ENCODE measurements around the gene NEGR1.

Gene NEGR1

DNA sequence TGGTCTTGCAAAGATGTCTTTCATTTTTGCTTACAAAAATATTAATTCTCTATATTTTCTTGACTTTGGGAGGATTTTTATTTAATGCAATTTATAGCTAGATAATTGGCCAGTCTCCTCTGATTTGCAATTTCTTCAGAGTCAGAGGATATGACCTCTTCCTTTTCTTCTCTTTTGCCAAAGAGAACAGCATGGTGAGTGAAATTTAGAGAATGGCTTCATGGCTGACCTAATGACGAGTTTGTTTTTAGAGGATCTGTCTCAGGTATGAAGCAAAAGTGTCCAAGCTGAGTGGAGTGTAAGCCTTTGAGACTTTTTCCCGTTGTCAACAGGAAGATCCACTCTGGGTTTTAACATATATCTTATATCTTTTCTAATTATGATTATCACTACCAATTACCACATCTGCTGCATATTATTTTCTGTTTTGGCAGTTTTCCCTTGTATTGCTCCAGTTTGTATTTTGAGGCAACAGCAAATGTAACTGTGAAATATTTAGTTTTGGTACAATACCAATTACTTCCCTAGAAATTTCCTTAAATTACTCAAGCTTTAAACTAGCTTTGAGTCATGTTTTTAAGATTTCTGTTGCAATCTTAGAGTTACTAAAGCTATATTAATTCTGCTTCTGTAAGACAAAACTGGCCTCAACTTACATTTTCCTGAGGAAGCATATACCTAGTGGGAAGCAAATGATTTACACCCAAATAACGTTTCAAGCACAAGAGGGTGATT, 868.7 kb downstream of the NEGR1 start:
- no peak for DNase-seq (ENCODE audit: low read depth, low spot score)
- CTCF ChIA-PET: no interaction called here
- TF ChIP-seq, protein P1, sequence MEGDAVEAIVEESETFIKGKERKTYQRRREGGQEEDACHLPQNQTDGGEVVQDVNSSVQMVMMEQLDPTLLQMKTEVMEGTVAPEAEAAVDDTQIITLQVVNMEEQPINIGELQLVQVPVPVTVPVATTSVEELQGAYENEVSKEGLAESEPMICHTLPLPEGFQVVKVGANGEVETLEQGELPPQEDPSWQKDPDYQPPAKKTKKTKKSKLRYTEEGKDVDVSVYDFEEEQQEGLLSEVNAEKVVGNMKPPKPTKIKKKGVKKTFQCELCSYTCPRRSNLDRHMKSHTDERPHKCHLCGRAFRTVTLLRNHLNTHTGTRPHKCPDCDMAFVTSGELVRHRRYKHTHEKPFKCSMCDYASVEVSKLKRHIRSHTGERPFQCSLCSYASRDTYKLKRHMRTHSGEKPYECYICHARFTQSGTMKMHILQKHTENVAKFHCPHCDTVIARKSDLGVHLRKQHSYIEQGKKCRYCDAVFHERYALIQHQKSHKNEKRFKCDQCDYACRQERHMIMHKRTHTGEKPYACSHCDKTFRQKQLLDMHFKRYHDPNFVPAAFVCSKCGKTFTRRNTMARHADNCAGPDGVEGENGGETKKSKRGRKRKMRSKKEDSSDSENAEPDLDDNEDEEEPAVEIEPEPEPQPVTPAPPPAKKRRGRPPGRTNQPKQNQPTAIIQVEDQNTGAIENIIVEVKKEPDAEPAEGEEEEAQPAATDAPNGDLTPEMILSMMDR (IDR thresholded peaks at IDR 0.05; ENCODE audit: insufficient read depth, low read length, missing control alignments): no peak
- H3K4me3 ChIP-seq (ENCODE audit: low read depth, low read length): no peak overlapping the region
- POLR2A ChIA-PET: interaction anchor here (0.6 kb wide), 1 partner anchor 106 kb away, joined by 3 read pairs; no protein-coding TSS in a partner anchor

DNA sequence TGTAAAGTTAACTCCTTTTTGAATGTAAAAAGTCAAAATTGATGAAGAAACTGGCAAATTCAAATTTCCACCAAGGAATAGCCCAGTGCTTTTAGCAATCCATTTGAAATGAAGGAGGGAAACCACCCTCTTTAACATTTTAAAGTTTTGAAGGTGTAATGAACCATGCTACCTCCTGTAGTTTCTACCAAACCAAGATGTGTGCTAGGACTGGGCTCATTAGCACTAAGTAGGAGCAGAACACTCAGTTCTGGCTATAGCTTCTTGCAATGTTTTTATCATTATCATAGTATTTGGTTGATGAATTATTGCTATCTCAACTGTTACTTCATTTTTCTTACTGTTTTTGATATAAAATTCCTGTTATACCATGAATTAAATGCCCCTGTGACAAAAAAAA, 882.3 kb downstream of the NEGR1 start:
- POLR2A ChIA-PET: no interaction called here
- CTCF ChIA-PET: no interaction called here
- DNase-seq (ENCODE audit: low read depth, low spot score): no peak
- no peak overlapping the region for H3K4me3 ChIP-seq (ENCODE audit: low read depth, low read length)
- TF ChIP-seq, protein P1 (IDR thresholded peaks at IDR 0.05; ENCODE audit: insufficient read depth, low read length, missing control alignments): no peak

DNA sequence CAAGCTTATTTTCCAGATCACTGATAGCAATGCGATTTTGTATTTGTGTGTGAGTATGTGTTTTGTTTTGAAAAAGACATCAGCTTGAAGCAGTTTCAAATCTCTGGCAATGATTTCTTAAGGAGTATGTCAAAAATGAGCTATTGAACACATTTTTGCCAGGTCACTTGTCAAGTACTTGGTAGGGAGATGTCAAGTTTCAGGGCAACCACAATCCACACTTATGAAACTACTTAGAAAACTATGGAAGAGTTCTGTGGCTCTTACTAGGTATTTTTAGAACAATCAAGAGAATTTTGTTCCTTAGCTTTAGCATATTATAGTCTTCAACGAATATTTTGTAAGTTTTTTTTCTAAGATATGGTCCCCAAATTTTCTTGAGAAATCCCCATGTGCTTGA, 882.7 kb downstream of the NEGR1 start:
- no peak for DNase-seq (ENCODE audit: low read depth, low spot score)
- TF ChIP-seq, protein P1 (IDR thresholded peaks at IDR 0.05; ENCODE audit: insufficient read depth, low read length, missing control alignments): no peak
- POLR2A ChIA-PET: no interaction called here
- CTCF ChIA-PET: no interaction called here
- H3K4me3 ChIP-seq (ENCODE audit: low read depth, low read length): no peak overlapping the region

DNA sequence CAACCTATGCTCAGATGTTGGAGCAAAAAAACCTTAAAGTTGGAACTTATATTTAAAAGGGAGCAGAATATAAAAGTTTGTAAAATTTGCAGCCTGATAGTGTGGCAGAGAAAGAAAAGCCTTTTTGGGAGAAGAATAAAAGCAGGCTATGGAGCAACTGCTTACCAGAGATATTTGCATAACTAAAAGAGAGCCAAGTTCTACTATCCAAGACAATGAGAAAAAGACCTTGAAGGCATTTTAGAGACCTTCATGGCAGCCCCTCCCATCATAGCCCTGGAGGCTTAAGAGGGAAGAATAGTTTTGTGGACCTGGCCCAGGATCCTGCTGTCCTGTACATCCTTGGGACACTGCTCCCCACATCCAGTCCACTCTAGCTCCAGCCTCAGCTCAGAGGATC, 889.0 kb downstream of the NEGR1 start:
- H3K4me3 ChIP-seq (ENCODE audit: low read depth, low read length): no peak overlapping the region
- TF ChIP-seq, protein P1 (IDR thresholded peaks at IDR 0.05; ENCODE audit: insufficient read depth, low read length, missing control alignments): no peak
- ChIA-PET CTCF (no interaction called here), POLR2A (no interaction called here)
- no peak for DNase-seq (ENCODE audit: low read depth, low spot score)

DNA sequence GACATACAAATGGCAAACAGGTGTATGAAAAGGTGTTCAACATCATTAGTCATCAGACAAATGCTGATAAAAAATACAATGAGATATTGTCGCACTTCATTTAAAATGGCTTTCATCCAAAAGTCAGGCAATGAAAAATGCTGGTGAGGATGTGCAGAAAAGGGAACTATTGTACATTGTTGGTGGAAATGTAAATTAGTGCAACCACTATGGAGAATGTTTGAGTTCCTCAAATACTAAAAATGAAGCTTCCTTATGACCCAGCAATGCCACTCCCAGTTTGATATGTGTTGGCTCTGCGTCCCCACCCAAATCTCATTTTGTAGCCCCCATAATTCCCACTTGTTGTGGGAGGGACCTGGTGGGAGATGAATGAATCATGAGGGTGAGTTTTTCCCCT, 891.8 kb downstream of the NEGR1 start:
- no peak for DNase-seq (ENCODE audit: low read depth, low spot score)
- CTCF ChIA-PET: no interaction called here
- H3K4me3 ChIP-seq (ENCODE audit: low read depth, low read length): no peak overlapping the region
- POLR2A ChIA-PET: no interaction called here
- TF ChIP-seq, protein P1 (IDR thresholded peaks at IDR 0.05; ENCODE audit: insufficient read depth, low read length, missing control alignments): no peak

DNA sequence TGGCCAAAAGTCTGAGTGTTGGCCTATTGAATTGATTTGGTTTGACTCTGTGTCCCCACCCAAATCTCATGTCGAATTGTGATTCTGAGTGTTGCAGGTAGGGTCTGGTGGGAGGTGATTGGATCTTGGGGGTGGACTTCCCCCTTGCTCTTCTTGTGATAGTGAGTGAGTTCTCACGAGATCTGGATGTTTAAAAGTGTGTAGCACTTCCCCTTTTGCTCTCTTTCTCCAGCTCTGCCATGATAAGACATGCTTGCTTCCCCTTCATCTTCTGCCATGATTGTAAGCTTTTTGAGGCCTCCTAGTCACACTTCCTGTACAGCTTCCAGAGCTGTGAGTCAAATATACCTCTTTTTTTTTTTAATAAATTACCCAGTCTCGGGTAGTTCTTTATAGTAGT, 904.5 kb downstream of the NEGR1 start:
- ChIA-PET CTCF (no interaction called here), POLR2A (no interaction called here)
- no peak for DNase-seq (ENCODE audit: low read depth, low spot score)
- TF ChIP-seq, protein P1 (IDR thresholded peaks at IDR 0.05; ENCODE audit: insufficient read depth, low read length, missing control alignments): no peak
- no peak overlapping the region for H3K4me3 ChIP-seq (ENCODE audit: low read depth, low read length)

All from AG04449 (cell line).